HEK293 (cell line): Measurements from ENCODE around the gene RGS9BP.
"Not testable (repeated sequence)": the region's sequence is repeated elsewhere in the genome, so short reads cannot be mapped to it uniquely, and the experiment has no call there.

ENCODE experiments used
- CTCF ChIA-PET: fragments of 350-600 bp; formaldehyde crosslinking; extraction: SDS; loops from one replicate; lab custom pipeline; 2021; ENCODE audit warnings: antibody characterized with exemption; lab: Yijun Ruan, JAX
- POLR2A ChIA-PET: fragments of 300-600 bp; formaldehyde crosslinking; extraction: SDS; loops from one replicate; lab custom pipeline; 2020; ENCODE audit warnings: antibody characterized with exemption, inconsistent platforms; lab: Yijun Ruan, JAX
- H3K27ac ChIP-seq: fragments of 200-500 bp; sonication (Bioruptor generic); 2 replicates; pipeline ENCODE4 v1.5.1; 2014; ENCODE audit warnings: low read depth, low read length, control low read depth, inconsistent platforms; ENCODE audit errors: extremely low read depth
- H3K36me3 ChIP-seq, 2 experiments: fragments of 200-500 bp in 1 of 2; sonication (Bioruptor generic) in 1 of 2; 1 replicate in 1 of 2; 2 replicates in 1 of 2; pipeline ENCODE4 v1.5.1; 2014 to 2017; ENCODE audit warnings: inconsistent platforms in 2 of 2, low read length in 2 of 2; ENCODE audit not compliant: control insufficient read depth in 2 of 2, insufficient read depth in 1 of 2
- H3K4me1 ChIP-seq: fragments of 200-500 bp; sonication (Bioruptor generic); 2 replicates; pipeline ENCODE4 v1.5.1; 2014; ENCODE audit warnings: mild to moderate bottlenecking, low read length, inconsistent platforms; ENCODE audit not compliant: control insufficient read depth, insufficient read depth
- H3K4me3 ChIP-seq: 2 replicates; pipeline ENCODE4 v1.5.1; 2011; ENCODE audit warnings: low read depth, mild to moderate bottlenecking, control low read depth, low read length, moderate library complexity
- H3K9me3 ChIP-seq: fragments of 200-500 bp; sonication (Bioruptor generic); 2 replicates; pipeline ENCODE4 v1.5.1; 2014; ENCODE audit warnings: low read depth, low read length, inconsistent platforms; ENCODE audit not compliant: control insufficient read depth, insufficient read depth
- AEBP2 ChIP-seq: fragments of 450-650 bp; formaldehyde crosslinking; IDR thresholded peaks from 2 replicates; pipeline ENCODE4 v1.5.1; 2016; ENCODE audit warnings: missing biosample characterization, missing genetic modification characterization, borderline replicate concordance
- GFI1B ChIP-seq: fragments of 450-650 bp; formaldehyde crosslinking; IDR thresholded peaks from 2 replicates; pipeline ENCODE4 v1.5.1; 2016; ENCODE audit warnings: missing biosample characterization, missing genetic modification characterization
- KLF1 ChIP-seq: fragments of 450-650 bp; formaldehyde crosslinking; IDR thresholded peaks from 2 replicates; pipeline ENCODE4 v1.5.1; 2016; ENCODE audit warnings: missing biosample characterization, missing genetic modification characterization
- KLF8 ChIP-seq: fragments of 450-650 bp; formaldehyde crosslinking; IDR thresholded peaks from 2 replicates; pipeline ENCODE4 v1.5.1; 2016; ENCODE audit warnings: missing biosample characterization, missing genetic modification characterization
- OVOL3 ChIP-seq: fragments of 450-650 bp; formaldehyde crosslinking; IDR thresholded peaks from 2 replicates; pipeline ENCODE4 v1.5.1; 2016; ENCODE audit warnings: missing biosample characterization, missing genetic modification characterization
- YY1 ChIP-seq: fragments of 450-650 bp; formaldehyde crosslinking; IDR thresholded peaks from 2 replicates; pipeline ENCODE4 v1.5.1; 2018; ENCODE audit warnings: missing biosample characterization, missing genetic modification characterization
- ZBTB10 ChIP-seq: fragments of 450-650 bp; formaldehyde crosslinking; IDR thresholded peaks from 2 replicates; pipeline ENCODE4 v1.5.1; 2016; ENCODE audit warnings: missing biosample characterization, missing genetic modification characterization
- ZIC2 ChIP-seq: fragments of 450-650 bp; formaldehyde crosslinking; IDR thresholded peaks from 2 replicates; pipeline ENCODE4 v1.5.1; 2016; ENCODE audit warnings: missing biosample characterization, missing genetic modification characterization
- ZNF121 ChIP-seq: fragments of 450-650 bp; formaldehyde crosslinking; IDR thresholded peaks from 2 replicates; pipeline ENCODE4 v1.5.1; 2016; ENCODE audit warnings: missing biosample characterization, missing genetic modification characterization
- ZNF221 ChIP-seq: fragments of 450-650 bp; formaldehyde crosslinking; IDR thresholded peaks from 2 replicates; pipeline ENCODE4 v1.5.1; 2017; ENCODE audit warnings: missing biosample characterization, missing genetic modification characterization, borderline replicate concordance
- ZNF223 ChIP-seq: fragments of 450-650 bp; formaldehyde crosslinking; IDR thresholded peaks from 2 replicates; pipeline ENCODE4 v1.5.1; 2016; ENCODE audit warnings: missing biosample characterization, missing genetic modification characterization
- ZNF366 ChIP-seq: fragments of 450-650 bp; formaldehyde crosslinking; conservative IDR thresholded peaks from 2 replicates; pipeline ENCODE4 v1.5.1; 2016; ENCODE audit warnings: missing biosample characterization, missing genetic modification characterization
- ZNF416 ChIP-seq: fragments of 450-650 bp; formaldehyde crosslinking; IDR thresholded peaks from 2 replicates; pipeline ENCODE4 v1.5.1; 2016; ENCODE audit warnings: missing biosample characterization, missing genetic modification characterization
- ZNF426 ChIP-seq: fragments of 450-650 bp; formaldehyde crosslinking; IDR thresholded peaks from 2 replicates; pipeline ENCODE4 v1.5.1; 2017; ENCODE audit warnings: missing biosample characterization, missing genetic modification characterization, mild to moderate bottlenecking, inconsistent platforms, moderate library complexity
- ZNF624 ChIP-seq: fragments of 450-650 bp; formaldehyde crosslinking; IDR thresholded peaks from 2 replicates; pipeline ENCODE4 v1.5.1; 2017; ENCODE audit warnings: missing biosample characterization, missing genetic modification characterization
- ZNF639 ChIP-seq: fragments of 450-650 bp; formaldehyde crosslinking; IDR thresholded peaks from 2 replicates; pipeline ENCODE4 v1.5.1; 2016; ENCODE audit warnings: missing biosample characterization, missing genetic modification characterization

The RGS9BP gene

GRCh38 chr19:32656379-32656778 lies 19.3 kb upstream of the RGS9BP start:
- TF ChIP-seq ZNF121 (tag by site-specific recombination): peak; percentile 72
- TF ChIP-seq, all 188 proteins: peak for 1; not testable (repeated sequence) for 187
- POLR2A ChIA-PET, H3K9me3 ChIP-seq, H3K27ac ChIP-seq, H3K4me3 ChIP-seq: not testable (repeated sequence)
- H3K4me1 ChIP-seq: peaks cover 13% of the 10 kb centered on the region
- peaks cover 23 to 74% of the 10 kb centered on the region in 2 experiments for H3K36me3 ChIP-seq
- CTCF ChIA-PET: interaction anchor here (0.7 to 2.2 kb wide), 7 partner anchors 8 to 963 kb away, joined by 3 to 6 read pairs (median 5); no protein-coding TSS in a partner anchor

GRCh38 chr19:32658075-32658474 lies 17.6 kb upstream of the RGS9BP start:
- H3K9me3 ChIP-seq: no peaks in the 10 kb centered on the region
- CTCF ChIA-PET: interaction anchor here (2.2 kb wide), 1 partner anchor 10 kb away, joined by 6 read pairs; no protein-coding TSS in a partner anchor
- no peak overlapping the region for H3K4me3 ChIP-seq
- H3K36me3 ChIP-seq: peaks cover 23 to 73% of the 10 kb centered on the region in 2 experiments
- no peak overlapping the region for H3K27ac ChIP-seq
- H3K4me1 ChIP-seq: peaks cover 4% of the 10 kb centered on the region; the same call in 1 of the 2 replicates
- TF ChIP-seq ZNF416 (tag by site-specific recombination): no peak
- TF ChIP-seq YY1 (tag by site-specific recombination): no peak
- TF ChIP-seq OVOL3 (tag by site-specific recombination): no peak
- TF ChIP-seq ZNF639 (tag by site-specific recombination): no peak
- no peak for TF ChIP-seq AEBP2
- no peak for TF ChIP-seq ZNF366 (tag by site-specific recombination)
- TF ChIP-seq ZNF221: no peak
- TF ChIP-seq KLF1 (tag by site-specific recombination): no peak
- no peak for TF ChIP-seq ZNF426 (tag by site-specific recombination)
- no peak for TF ChIP-seq ZBTB10
- no peak for TF ChIP-seq ZNF624
- TF ChIP-seq ZNF223 (tag by site-specific recombination): no peak
- TF ChIP-seq GFI1B (tag by site-specific recombination): no peak
- POLR2A ChIA-PET: no interaction called here

- Histone ChIP-seq H3K4me1 (no peaks in the 10 kb centered on the region), H3K9me3 (no peaks in the 10 kb centered on the region), H3K36me3 (peaks cover 23 to 73% of the 10 kb centered on the region in 2 experiments), H3K4me3 (no peak overlapping the region), H3K27ac (no peak overlapping the region)
- POLR2A ChIA-PET: no interaction called here
- CTCF ChIA-PET: no interaction called here
- TF ChIP-seq KLF8 (tag by site-specific recombination): no peak
- 0 out of 2 replicates have a peak, but pooled peaks have one; percentile 14 for TF ChIP-seq ZIC2 (tag by site-specific recombination)
Measured at GRCh38 chr19:32658527-32658926, 17.1 kb upstream of the RGS9BP start.
